Fibroblast of lung (primary cell): ENCODE results near the gene ESPN.

ENCODE experiments used
- EZH2 ChIP-seq: IDR thresholded peaks from 2 replicates; pipeline ENCODE4 v1.5.1; 2012; ENCODE audit warnings: low read length, control low read depth, mild to moderate bottlenecking; ENCODE audit errors: missing control alignments
- TF ChIP-seq, protein P1 (sequence below), 2 donors: IDR thresholded peaks in 1 of 2; conservative IDR thresholded peaks in 1 of 2; 1 replicate in 1 of 2; 2 replicates in 1 of 2; pipeline ENCODE4 v1.5.1; 2011 to 2012; ENCODE audit warnings: low read length in 2 of 2, control low read depth in 1 of 2, inconsistent platforms in 1 of 2, low read depth in 1 of 2, mild to moderate bottlenecking in 1 of 2

DNA sequence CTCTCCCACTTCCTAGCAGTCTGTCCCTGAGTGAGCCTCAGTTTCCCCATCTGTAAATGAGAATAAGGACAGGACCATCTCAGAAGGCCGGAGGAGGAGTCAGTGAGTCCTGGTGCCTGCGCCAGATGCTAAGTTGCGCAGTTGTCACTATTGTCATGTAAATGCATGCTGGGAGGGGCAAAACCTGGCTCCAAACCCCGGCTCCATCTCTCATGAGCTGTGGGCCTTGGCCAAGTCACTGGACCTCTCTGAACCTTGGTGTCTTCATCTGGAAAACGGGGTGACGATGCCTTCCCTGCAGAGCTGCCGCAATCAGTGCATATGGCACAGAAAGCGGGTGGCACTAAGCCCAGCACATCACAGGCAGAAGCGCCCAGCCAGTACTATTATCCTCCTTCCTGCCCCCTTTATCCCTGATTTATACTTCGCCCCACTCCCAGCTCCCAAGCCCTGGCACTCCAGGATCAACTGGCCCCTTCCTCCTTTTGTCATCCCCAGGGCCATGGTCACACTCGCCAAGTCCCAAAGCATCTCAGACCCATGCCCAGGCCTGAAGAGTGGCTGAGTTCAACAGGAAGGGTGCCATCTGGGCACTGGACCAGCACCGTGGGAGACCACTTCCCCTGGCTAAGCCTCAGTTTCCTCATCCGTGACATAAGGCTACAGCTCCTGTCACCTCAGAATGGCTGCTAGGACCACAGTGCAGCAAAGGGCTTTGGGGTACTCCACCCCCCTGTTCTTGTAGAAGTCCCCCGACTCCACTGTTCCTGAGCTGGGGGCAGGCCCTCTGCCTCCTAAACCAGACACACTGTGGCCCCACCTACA lies 71.2 kb downstream of the ESPN start:
- TF ChIP-seq, protein P1, sequence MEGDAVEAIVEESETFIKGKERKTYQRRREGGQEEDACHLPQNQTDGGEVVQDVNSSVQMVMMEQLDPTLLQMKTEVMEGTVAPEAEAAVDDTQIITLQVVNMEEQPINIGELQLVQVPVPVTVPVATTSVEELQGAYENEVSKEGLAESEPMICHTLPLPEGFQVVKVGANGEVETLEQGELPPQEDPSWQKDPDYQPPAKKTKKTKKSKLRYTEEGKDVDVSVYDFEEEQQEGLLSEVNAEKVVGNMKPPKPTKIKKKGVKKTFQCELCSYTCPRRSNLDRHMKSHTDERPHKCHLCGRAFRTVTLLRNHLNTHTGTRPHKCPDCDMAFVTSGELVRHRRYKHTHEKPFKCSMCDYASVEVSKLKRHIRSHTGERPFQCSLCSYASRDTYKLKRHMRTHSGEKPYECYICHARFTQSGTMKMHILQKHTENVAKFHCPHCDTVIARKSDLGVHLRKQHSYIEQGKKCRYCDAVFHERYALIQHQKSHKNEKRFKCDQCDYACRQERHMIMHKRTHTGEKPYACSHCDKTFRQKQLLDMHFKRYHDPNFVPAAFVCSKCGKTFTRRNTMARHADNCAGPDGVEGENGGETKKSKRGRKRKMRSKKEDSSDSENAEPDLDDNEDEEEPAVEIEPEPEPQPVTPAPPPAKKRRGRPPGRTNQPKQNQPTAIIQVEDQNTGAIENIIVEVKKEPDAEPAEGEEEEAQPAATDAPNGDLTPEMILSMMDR (conservative IDR thresholded peaks at IDR 0.05 in 1 of 2, IDR thresholded peaks at IDR 0.05 in 1 of 2; ENCODE audit: low read depth in 1 of 2, low read length in 2 of 2), result no peak
- TF ChIP-seq EZH2, result no peak
